ENCODE results near the gene GRHL1. TPM values are rescaled to one million over a fixed set of nuclear protein-coding genes. Genes with fewer than 3 reads are reported as not detected.

Gene GRHL1
- polyA plus RNA-seq, 1 donor (not counting 4 experiments of a cell fraction or from before 2014, with no cell fraction given): 7.8 TPM

- Histone ChIP-seq H4K20me1 (ENCODE audit: control insufficient read depth, extremely low read depth, insufficient read depth, low read length) (no peaks in the 10 kb centered on the region), H3K9me3 (ENCODE audit: control insufficient read depth, low read depth, low read length) (no peaks in the 10 kb centered on the region), H3K36me3 (ENCODE audit: control insufficient read depth in 2 of 2, extremely low read depth in 1 of 2, insufficient read depth in 2 of 2, low read length in 2 of 2) (no peaks in the 10 kb centered on the region), H3K4me3 (ENCODE audit: control insufficient read depth in 2 of 3, extremely low read depth in 1 of 3, insufficient read depth in 2 of 3, low read depth in 1 of 3, low read length in 3 of 3) (no peak overlapping the region), H3K9me1 (ENCODE audit: control insufficient read depth, extremely low read depth, insufficient read depth, low read length) (no peaks in the 10 kb centered on the region), H3K27ac (ENCODE audit: control insufficient read depth, insufficient read depth, low read length) (no peak overlapping the region), H3K4me1 (ENCODE audit: control insufficient read depth, extremely low read depth, insufficient read depth, low read length) (no peaks in the 10 kb centered on the region), H2AFZ (ENCODE audit: control insufficient read depth, low read length) (no peak overlapping the region), H3K9ac (ENCODE audit: control insufficient read depth, extremely low read depth, insufficient read depth, low read length) (no peak overlapping the region), H3K4me2 (ENCODE audit: control insufficient read depth, extremely low read depth, insufficient read depth, low read depth, low read length) (no peak overlapping the region), H3K79me2 (ENCODE audit: control insufficient read depth, insufficient read depth, low read length) (no peaks in the 10 kb centered on the region), H3K27me3 (ENCODE audit: control insufficient read depth, extremely low read depth, insufficient read depth, low read length) (no peaks in the 10 kb centered on the region)
- dilution Hi-C loops (cut with MboI; ENCODE audit: extremely low pct_ligation_motif_present, low sequenced_read_pairs): no loop called here
- DNase-seq (ENCODE audit: low read depth, low spot score) (no peak), FAIRE-seq (no peak)
- TF ChIP-seq CTCF (optimal IDR thresholded peaks at IDR 0.05 in 1 of 3, IDR thresholded peaks at IDR 0.05 in 1 of 3, conservative IDR thresholded peaks at IDR 0.05 in 1 of 3; ENCODE audit: extremely low read depth in 1 of 3, insufficient read depth in 2 of 3, low read length in 3 of 3) (no peak), EZH2 (IDR thresholded peaks at IDR 0.05; ENCODE audit: low read length) (no peak)
These were observed 32.1 kb downstream of the GRHL1 start for GRCh38 chr2:9983401-9984216.

- H3K4me1 ChIP-seq (ENCODE audit: control insufficient read depth, extremely low read depth, insufficient read depth, low read length): no peaks in the 10 kb centered on the region
- no peak overlapping the region for H3K27ac ChIP-seq (ENCODE audit: control insufficient read depth, insufficient read depth, low read length)
- H3K9me1 ChIP-seq (ENCODE audit: control insufficient read depth, extremely low read depth, insufficient read depth, low read length): no peaks in the 10 kb centered on the region
- H3K4me3 ChIP-seq (ENCODE audit: control insufficient read depth in 2 of 3, extremely low read depth in 1 of 3, insufficient read depth in 2 of 3, low read depth in 1 of 3, low read length in 3 of 3): no peak overlapping the region
- no peaks in the 10 kb centered on the region for H3K79me2 ChIP-seq (ENCODE audit: control insufficient read depth, insufficient read depth, low read length)
- no peak overlapping the region for H2AFZ ChIP-seq (ENCODE audit: control insufficient read depth, low read length)
- no peak for FAIRE-seq
- H3K36me3 ChIP-seq (ENCODE audit: control insufficient read depth in 2 of 2, extremely low read depth in 1 of 2, insufficient read depth in 2 of 2, low read length in 2 of 2): no peaks in the 10 kb centered on the region
- no peaks in the 10 kb centered on the region for H3K27me3 ChIP-seq (ENCODE audit: control insufficient read depth, extremely low read depth, insufficient read depth, low read length)
- H4K20me1 ChIP-seq (ENCODE audit: control insufficient read depth, extremely low read depth, insufficient read depth, low read length): no peaks in the 10 kb centered on the region
- dilution Hi-C loops (cut with MboI; ENCODE audit: extremely low pct_ligation_motif_present, low sequenced_read_pairs): no loop called here
- H3K4me2 ChIP-seq (ENCODE audit: control insufficient read depth, extremely low read depth, insufficient read depth, low read depth, low read length): peak overlapping the region; percentile 8
- H3K9me3 ChIP-seq (ENCODE audit: control insufficient read depth, low read depth, low read length): no peaks in the 10 kb centered on the region
- DNase-seq (ENCODE audit: low read depth, low spot score): peak; percentile 4
- no peak overlapping the region for H3K9ac ChIP-seq (ENCODE audit: control insufficient read depth, extremely low read depth, insufficient read depth, low read length)
- TF ChIP-seq CTCF (optimal IDR thresholded peaks at IDR 0.05 in 1 of 3, IDR thresholded peaks at IDR 0.05 in 1 of 3, conservative IDR thresholded peaks at IDR 0.05 in 1 of 3; ENCODE audit: extremely low read depth in 1 of 3, insufficient read depth in 2 of 3, low read length in 3 of 3) (peak; percentile 38 to 72 (median 39)), EZH2 (IDR thresholded peaks at IDR 0.05; ENCODE audit: low read length) (no peak)
These were observed 32.8 kb downstream of the GRHL1 start for GRCh38 chr2:9984217-9984739.
